Upper lobe of left lung (tissue), 4 donors: ENCODE results near the gene PIP4K2C.

ENCODE experiments used
- CTCF ChIP-seq, 6 experiments: fragments of 450-650 bp in 4 of 6; fragments of 200-600 bp in 2 of 6; sonication (generic) in 2 of 6; IDR thresholded peaks; one replicate each; pipeline ENCODE4 v1.5.1; 2016 to 2019; ENCODE audit warnings: antibody characterized with exemption in 6 of 6
- EP300 ChIP-seq, 4 donors: sonication (generic); formaldehyde crosslinking; IDR thresholded peaks; one replicate each; pipeline ENCODE4 v1.5.1; 2017; ENCODE audit warnings: antibody characterized with exemption in 4 of 4, control low read depth in 2 of 4
- POLR2A ChIP-seq, 4 donors: fragments of 450-650 bp; IDR thresholded peaks; one replicate each; pipeline ENCODE4 v1.5.1; 2016 to 2017; ENCODE audit warnings: antibody characterized with exemption in 4 of 4, mild to moderate bottlenecking in 2 of 4
- POLR2AphosphoS5 ChIP-seq, 2 donors: sonication (generic); formaldehyde crosslinking; IDR thresholded peaks; one replicate each; pipeline ENCODE4 v1.5.1; 2017; ENCODE audit warnings: antibody characterized with exemption in 2 of 2

DNA sequence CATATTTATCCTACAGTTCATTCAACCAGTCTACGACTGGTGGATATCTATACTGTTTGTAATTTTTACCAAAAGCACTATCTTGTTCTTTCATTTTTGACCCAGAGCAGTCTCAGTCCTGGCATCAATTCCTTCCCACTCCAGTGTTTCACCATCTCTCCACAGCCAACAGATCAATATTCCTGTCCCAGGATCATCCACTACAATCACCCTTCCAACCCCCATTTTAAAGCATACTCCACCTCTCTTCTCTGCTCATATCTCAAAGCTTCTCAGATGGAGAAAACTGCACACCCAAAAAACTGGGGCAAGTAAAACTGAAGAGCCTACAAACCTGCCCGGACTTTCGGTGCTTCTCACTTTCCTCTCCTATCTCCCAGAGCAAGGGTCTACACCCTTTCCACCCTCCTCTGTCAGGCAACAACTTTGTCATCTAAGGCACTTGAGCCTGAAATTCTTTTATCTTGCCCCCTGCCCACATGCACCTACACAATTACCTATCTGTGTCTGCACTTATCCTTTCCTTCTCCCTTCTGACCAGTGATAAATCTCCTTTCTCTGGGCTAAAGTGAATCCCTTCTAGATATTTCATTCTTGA, 4.1 kb upstream of the PIP4K2C start:
- TF ChIP-seq POLR2A (IDR thresholded peaks at IDR 0.05) (no peak), CTCF (IDR thresholded peaks at IDR 0.05) (no peak), POLR2AphosphoS5 (IDR thresholded peaks at IDR 0.05) (no peak), EP300 (IDR thresholded peaks at IDR 0.05) (no peak)
